HepG2 (cell line): ENCODE data around the gene LGALS7B. TPM values are rescaled to one million over a fixed set of nuclear protein-coding genes. Genes with fewer than 3 reads are reported as not detected.

Experiments
- IRF2 ChIP-seq: IDR thresholded peaks from 2 replicates; pipeline ENCODE4 v1.6.1; 2018; ENCODE audit warnings: missing genetic modification reagents, missing compliant biosample characterization
- MYC ChIP-seq: sonication (generic); formaldehyde crosslinking; IDR thresholded peaks from 2 replicates; pipeline ENCODE4 v1.9.0; 2021; ENCODE audit warnings: missing genetic modification reagents, borderline replicate concordance
- NFE2L1 ChIP-seq: sonication (generic); formaldehyde crosslinking; IDR thresholded peaks from 2 replicates; pipeline ENCODE4 v1.4.0; 2020; ENCODE audit warnings: missing genetic modification reagents, mild to moderate bottlenecking, borderline replicate concordance
- RNF2 ChIP-seq: fragments of 450-650 bp; conservative IDR thresholded peaks from 2 replicates; pipeline ENCODE4 v1.6.1; 2016; ENCODE audit warnings: low read depth
- SIX1 ChIP-seq: sonication (generic); formaldehyde crosslinking; IDR thresholded peaks from 2 replicates; pipeline ENCODE4 v1.4.0; 2020; ENCODE audit warnings: missing genetic modification reagents, borderline replicate concordance
- SKI ChIP-seq: fragments of 450-650 bp; IDR thresholded peaks from one replicate; pipeline ENCODE4 v1.6.1; 2018; ENCODE audit warnings: mild to moderate bottlenecking; ENCODE audit not compliant: partially characterized antibody
- THAP11 ChIP-seq: IDR thresholded peaks from 2 replicates; pipeline ENCODE4 v1.6.1; 2016; ENCODE audit warnings: missing biosample characterization, missing genetic modification reagents
- YEATS4 ChIP-seq: sonication (generic); formaldehyde crosslinking; IDR thresholded peaks from 2 replicates; pipeline ENCODE4 v1.4.0; 2020; ENCODE audit warnings: missing genetic modification reagents, borderline replicate concordance
- ZNF136 ChIP-seq: sonication (generic); formaldehyde crosslinking; IDR thresholded peaks from 2 replicates; pipeline ENCODE4 v1.8.1; 2022; ENCODE audit warnings: low read depth, mild to moderate bottlenecking, moderate library complexity, missing genetic modification reagents
- ZNF546 ChIP-seq: sonication (generic); formaldehyde crosslinking; conservative IDR thresholded peaks from 2 replicates; pipeline ENCODE4 v1.8.1; 2023; ENCODE audit warnings: mild to moderate bottlenecking, missing genetic modification reagents
- ZNF605 ChIP-seq: sonication (generic); formaldehyde crosslinking; IDR thresholded peaks from 2 replicates; pipeline ENCODE4 v1.8.0; 2022; ENCODE audit warnings: mild to moderate bottlenecking, missing genetic modification reagents
- ZNF776 ChIP-seq: sonication (generic); formaldehyde crosslinking; IDR thresholded peaks from 2 replicates; pipeline ENCODE4 v1.4.0; 2020; ENCODE audit warnings: mild to moderate bottlenecking, missing genetic modification reagents
- polyA plus RNA-seq, 8 experiments: library from polyadenylated mRNA; depleted of rRNA in 3 of 8; stranded (reverse) in 7 of 8; unstranded in 1 of 8; fragments of >200 nt; fragmentation: Illumina TruSeq in 4 of 8; extraction: Trizol in 4 of 8; gene quantifications; 2 replicates each; pipeline versions ENCODE4 v1.2.1 to v1.2.3, GENCODE V29; 2011 to 2016; ENCODE audit warnings: low read depth in 4 of 8, missing spikeins in 1 of 8, mixed read lengths in 1 of 8; ENCODE audit not compliant: insufficient read depth in 1 of 8
- total RNA-seq, 5 experiments: library from RNA; depleted of rRNA; stranded (reverse); fragments of >200 nt; fragmentation: Illumina TruSeq; extraction: Trizol; gene quantifications; 2 replicates each; pipeline ENCODE4 v1.2.3, GENCODE V29; 2016; ENCODE audit warnings: low read depth in 1 of 5
- TF ChIP-seq, protein P1 (sequence below): sonication (generic); formaldehyde crosslinking; IDR thresholded peaks from 2 replicates; pipeline ENCODE4 v1.4.0; 2020; ENCODE audit warnings: mild to moderate bottlenecking, missing genetic modification reagents
- TF ChIP-seq, protein P2 (sequence below): IDR thresholded peaks from 2 replicates; pipeline ENCODE4 v1.6.1; 2018; ENCODE audit warnings: missing genetic modification reagents
- TF ChIP-seq, protein P3 (sequence below): sonication (generic); formaldehyde crosslinking; IDR thresholded peaks from 2 replicates; pipeline ENCODE4 v1.5.1; 2020; ENCODE audit warnings: missing genetic modification reagents, mild to moderate bottlenecking, borderline replicate concordance
- TF ChIP-seq, protein P4 (sequence below): sonication (generic); formaldehyde crosslinking; IDR thresholded peaks from 2 replicates; pipeline ENCODE4 v1.5.0; 2020; ENCODE audit warnings: missing genetic modification reagents
- TF ChIP-seq, protein P5 (sequence below): sonication (generic); formaldehyde crosslinking; IDR thresholded peaks from 2 replicates; pipeline ENCODE4 v1.5.0; 2020; ENCODE audit warnings: missing genetic modification reagents
- TF ChIP-seq, protein P6 (sequence below): sonication (generic); formaldehyde crosslinking; IDR thresholded peaks from 2 replicates; pipeline ENCODE4 v1.4.0; 2020; ENCODE audit warnings: mild to moderate bottlenecking, missing genetic modification reagents

LGALS7B gene
- total and polyA plus RNA-seq, 2 of the 13 experiments (the other 11 are each of a cell fraction or from before 2014, with no cell fraction given) = 1.7 to 2.1 TPM

DNA sequence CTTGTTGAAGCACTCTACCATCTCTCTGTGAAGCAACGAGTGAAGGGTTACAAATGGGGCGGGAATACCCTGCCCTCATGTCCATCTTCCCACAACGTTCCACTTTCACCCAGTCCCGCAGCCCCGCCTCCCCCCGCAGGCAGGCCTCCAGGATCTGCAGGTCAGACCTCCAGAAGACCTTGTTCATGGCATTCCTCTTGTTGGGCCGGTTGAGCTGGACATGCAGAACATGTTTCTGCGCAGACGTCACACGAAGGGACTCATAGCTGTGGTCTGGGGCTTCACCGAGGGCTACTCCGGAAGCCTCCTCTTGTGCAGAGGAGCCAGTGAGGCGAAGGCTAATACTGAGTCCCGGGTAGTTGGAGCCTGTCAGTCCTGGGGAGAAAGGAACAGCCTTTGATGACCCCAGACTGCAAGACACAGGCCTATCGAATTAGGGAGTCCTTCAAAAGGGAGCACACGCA lies 42.2 kb downstream of the LGALS7B start (continued):
- TF ChIP-seq, protein P1, sequence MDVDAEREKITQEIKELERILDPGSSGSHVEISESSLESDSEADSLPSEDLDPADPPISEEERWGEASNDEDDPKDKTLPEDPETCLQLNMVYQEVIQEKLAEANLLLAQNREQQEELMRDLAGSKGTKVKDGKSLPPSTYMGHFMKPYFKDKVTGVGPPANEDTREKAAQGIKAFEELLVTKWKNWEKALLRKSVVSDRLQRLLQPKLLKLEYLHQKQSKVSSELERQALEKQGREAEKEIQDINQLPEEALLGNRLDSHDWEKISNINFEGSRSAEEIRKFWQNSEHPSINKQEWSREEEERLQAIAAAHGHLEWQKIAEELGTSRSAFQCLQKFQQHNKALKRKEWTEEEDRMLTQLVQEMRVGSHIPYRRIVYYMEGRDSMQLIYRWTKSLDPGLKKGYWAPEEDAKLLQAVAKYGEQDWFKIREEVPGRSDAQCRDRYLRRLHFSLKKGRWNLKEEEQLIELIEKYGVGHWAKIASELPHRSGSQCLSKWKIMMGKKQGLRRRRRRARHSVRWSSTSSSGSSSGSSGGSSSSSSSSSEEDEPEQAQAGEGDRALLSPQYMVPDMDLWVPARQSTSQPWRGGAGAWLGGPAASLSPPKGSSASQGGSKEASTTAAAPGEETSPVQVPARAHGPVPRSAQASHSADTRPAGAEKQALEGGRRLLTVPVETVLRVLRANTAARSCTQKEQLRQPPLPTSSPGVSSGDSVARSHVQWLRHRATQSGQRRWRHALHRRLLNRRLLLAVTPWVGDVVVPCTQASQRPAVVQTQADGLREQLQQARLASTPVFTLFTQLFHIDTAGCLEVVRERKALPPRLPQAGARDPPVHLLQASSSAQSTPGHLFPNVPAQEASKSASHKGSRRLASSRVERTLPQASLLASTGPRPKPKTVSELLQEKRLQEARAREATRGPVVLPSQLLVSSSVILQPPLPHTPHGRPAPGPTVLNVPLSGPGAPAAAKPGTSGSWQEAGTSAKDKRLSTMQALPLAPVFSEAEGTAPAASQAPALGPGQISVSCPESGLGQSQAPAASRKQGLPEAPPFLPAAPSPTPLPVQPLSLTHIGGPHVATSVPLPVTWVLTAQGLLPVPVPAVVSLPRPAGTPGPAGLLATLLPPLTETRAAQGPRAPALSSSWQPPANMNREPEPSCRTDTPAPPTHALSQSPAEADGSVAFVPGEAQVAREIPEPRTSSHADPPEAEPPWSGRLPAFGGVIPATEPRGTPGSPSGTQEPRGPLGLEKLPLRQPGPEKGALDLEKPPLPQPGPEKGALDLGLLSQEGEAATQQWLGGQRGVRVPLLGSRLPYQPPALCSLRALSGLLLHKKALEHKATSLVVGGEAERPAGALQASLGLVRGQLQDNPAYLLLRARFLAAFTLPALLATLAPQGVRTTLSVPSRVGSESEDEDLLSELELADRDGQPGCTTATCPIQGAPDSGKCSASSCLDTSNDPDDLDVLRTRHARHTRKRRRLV = no peak
- TF ChIP-seq, protein P2, sequence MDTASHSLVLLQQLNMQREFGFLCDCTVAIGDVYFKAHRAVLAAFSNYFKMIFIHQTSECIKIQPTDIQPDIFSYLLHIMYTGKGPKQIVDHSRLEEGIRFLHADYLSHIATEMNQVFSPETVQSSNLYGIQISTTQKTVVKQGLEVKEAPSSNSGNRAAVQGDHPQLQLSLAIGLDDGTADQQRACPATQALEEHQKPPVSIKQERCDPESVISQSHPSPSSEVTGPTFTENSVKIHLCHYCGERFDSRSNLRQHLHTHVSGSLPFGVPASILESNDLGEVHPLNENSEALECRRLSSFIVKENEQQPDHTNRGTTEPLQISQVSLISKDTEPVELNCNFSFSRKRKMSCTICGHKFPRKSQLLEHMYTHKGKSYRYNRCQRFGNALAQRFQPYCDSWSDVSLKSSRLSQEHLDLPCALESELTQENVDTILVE (CRISPR knock-in tag) = no peak
- no peak for TF ChIP-seq IRF2 (CRISPR knock-in tag)
- no peak for TF ChIP-seq THAP11
- TF ChIP-seq, protein P3, sequence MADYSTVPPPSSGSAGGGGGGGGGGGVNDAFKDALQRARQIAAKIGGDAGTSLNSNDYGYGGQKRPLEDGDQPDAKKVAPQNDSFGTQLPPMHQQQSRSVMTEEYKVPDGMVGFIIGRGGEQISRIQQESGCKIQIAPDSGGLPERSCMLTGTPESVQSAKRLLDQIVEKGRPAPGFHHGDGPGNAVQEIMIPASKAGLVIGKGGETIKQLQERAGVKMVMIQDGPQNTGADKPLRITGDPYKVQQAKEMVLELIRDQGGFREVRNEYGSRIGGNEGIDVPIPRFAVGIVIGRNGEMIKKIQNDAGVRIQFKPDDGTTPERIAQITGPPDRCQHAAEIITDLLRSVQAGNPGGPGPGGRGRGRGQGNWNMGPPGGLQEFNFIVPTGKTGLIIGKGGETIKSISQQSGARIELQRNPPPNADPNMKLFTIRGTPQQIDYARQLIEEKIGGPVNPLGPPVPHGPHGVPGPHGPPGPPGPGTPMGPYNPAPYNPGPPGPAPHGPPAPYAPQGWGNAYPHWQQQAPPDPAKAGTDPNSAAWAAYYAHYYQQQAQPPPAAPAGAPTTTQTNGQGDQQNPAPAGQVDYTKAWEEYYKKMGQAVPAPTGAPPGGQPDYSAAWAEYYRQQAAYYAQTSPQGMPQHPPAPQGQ (CRISPR knock-in tag) = no peak
- TF ChIP-seq, protein P4, sequence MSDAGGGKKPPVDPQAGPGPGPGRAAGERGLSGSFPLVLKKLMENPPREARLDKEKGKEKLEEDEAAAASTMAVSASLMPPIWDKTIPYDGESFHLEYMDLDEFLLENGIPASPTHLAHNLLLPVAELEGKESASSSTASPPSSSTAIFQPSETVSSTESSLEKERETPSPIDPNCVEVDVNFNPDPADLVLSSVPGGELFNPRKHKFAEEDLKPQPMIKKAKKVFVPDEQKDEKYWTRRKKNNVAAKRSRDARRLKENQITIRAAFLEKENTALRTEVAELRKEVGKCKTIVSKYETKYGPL (CRISPR knock-in tag) = 0 out of 2 replicates have a peak, but pooled peaks have one; percentile 15
- TF ChIP-seq SKI = peak; percentile 19
- no peak for TF ChIP-seq YEATS4 (CRISPR knock-in tag)
- no peak for TF ChIP-seq MYC (CRISPR knock-in tag)
- no peak for TF ChIP-seq RNF2
- no peak for TF ChIP-seq SIX1 (CRISPR knock-in tag)
- TF ChIP-seq, protein P5, sequence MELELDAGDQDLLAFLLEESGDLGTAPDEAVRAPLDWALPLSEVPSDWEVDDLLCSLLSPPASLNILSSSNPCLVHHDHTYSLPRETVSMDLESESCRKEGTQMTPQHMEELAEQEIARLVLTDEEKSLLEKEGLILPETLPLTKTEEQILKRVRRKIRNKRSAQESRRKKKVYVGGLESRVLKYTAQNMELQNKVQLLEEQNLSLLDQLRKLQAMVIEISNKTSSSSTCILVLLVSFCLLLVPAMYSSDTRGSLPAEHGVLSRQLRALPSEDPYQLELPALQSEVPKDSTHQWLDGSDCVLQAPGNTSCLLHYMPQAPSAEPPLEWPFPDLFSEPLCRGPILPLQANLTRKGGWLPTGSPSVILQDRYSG (CRISPR knock-in tag) = no peak
- no peak; the same call in 1 of the 2 replicates for TF ChIP-seq ZNF546
- TF ChIP-seq ZNF605 (CRISPR knock-in tag) = no peak
- TF ChIP-seq ZNF776 (CRISPR knock-in tag) = no peak
- TF ChIP-seq NFE2L1 = no peak
- TF ChIP-seq, protein P6, sequence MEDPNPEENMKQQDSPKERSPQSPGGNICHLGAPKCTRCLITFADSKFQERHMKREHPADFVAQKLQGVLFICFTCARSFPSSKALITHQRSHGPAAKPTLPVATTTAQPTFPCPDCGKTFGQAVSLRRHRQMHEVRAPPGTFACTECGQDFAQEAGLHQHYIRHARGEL (CRISPR knock-in tag) = no peak
- TF ChIP-seq ZNF136 (CRISPR knock-in tag) = no peak
